Prostate gland (tissue), 2 donors: ENCODE data around the gene PRDM16.

ENCODE experiments used
- POLR2A ChIP-seq: fragments of 450-650 bp; IDR thresholded peaks from one replicate; pipeline ENCODE4 v1.6.1; 2016; ENCODE audit warnings: antibody characterized with exemption, mild to moderate bottlenecking
- POLR2AphosphoS5 ChIP-seq: sonication (generic); formaldehyde crosslinking; IDR thresholded peaks from one replicate; pipeline ENCODE4 v1.6.1; 2017; ENCODE audit warnings: antibody characterized with exemption
- TF ChIP-seq, protein P1 (sequence below), 4 experiments: fragments of 200-600 bp in 2 of 4; fragments of 450-650 bp in 2 of 4; sonication (generic) in 2 of 4; IDR thresholded peaks; 1 replicate in 3 of 4; 2 replicates in 1 of 4; pipeline ENCODE4 v1.5.1; 2016 to 2019; ENCODE audit warnings: antibody characterized with exemption in 4 of 4, mild to moderate bottlenecking in 2 of 4, moderate library complexity in 2 of 4

DNA sequence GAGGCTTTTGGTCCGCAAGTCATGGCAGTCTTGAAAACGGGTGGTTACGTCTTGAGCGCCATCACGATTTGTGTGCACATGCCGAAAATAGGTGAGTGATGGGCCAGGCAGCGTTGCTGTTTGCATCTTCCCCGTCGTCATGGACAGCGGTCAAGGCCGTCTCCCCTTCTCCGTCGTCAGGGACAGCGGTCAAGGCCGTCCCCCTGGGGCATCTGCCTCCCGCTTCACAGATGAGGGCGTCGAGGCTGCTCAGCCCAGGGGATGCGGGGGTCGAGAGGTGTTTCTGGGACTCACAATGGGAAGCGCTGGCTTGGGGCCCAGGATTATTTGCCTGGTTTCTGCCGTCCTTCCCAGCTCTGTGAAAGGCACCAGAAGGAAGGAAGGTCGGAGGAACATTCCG lies 162.2 kb downstream of the PRDM16 start:
- TF ChIP-seq, protein P1, sequence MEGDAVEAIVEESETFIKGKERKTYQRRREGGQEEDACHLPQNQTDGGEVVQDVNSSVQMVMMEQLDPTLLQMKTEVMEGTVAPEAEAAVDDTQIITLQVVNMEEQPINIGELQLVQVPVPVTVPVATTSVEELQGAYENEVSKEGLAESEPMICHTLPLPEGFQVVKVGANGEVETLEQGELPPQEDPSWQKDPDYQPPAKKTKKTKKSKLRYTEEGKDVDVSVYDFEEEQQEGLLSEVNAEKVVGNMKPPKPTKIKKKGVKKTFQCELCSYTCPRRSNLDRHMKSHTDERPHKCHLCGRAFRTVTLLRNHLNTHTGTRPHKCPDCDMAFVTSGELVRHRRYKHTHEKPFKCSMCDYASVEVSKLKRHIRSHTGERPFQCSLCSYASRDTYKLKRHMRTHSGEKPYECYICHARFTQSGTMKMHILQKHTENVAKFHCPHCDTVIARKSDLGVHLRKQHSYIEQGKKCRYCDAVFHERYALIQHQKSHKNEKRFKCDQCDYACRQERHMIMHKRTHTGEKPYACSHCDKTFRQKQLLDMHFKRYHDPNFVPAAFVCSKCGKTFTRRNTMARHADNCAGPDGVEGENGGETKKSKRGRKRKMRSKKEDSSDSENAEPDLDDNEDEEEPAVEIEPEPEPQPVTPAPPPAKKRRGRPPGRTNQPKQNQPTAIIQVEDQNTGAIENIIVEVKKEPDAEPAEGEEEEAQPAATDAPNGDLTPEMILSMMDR (IDR thresholded peaks at IDR 0.05): no peak
- TF ChIP-seq POLR2AphosphoS5: no peak
- no peak for TF ChIP-seq POLR2A
